Neuronal stem cell (in vitro differentiated cells): ENCODE results near the gene PAOX.
A peak's percentile ranks its signal among the peaks of the same experiment; 100 is the strongest.

ENCODE experiments used
- DNase-seq: peaks from one replicate; pipeline ENCODE4 v3.0.0-alpha.2; 2013; ENCODE audit warnings: low spot score
- H2AFZ ChIP-seq: one replicate; pipeline ENCODE4 v1.6.1; 2013; ENCODE audit warnings: mild to moderate bottlenecking, low read length, inconsistent platforms
- H2AK5ac ChIP-seq: 2 replicates; pipeline ENCODE4 v1.6.1; 2013; ENCODE audit warnings: low read depth, mild to moderate bottlenecking, inconsistent platforms, low read length, moderate library complexity, mixed read lengths
- H2BK120ac ChIP-seq: 2 replicates; pipeline ENCODE4 v1.6.1; 2013; ENCODE audit warnings: low read depth, mild to moderate bottlenecking, inconsistent platforms, low read length, moderate library complexity, mixed read lengths
- H2BK12ac ChIP-seq: one replicate; pipeline ENCODE4 v1.6.1; 2013; ENCODE audit warnings: low read length, inconsistent platforms
- H2BK15ac ChIP-seq: 2 replicates; pipeline ENCODE4 v1.6.1; 2013; ENCODE audit warnings: mild to moderate bottlenecking, low read length, inconsistent platforms, mixed read lengths
- H2BK5ac ChIP-seq: one replicate; pipeline ENCODE4 v1.6.1; 2013; ENCODE audit warnings: inconsistent platforms, mild to moderate bottlenecking, low read length, moderate library complexity
- H3K14ac ChIP-seq: one replicate; pipeline ENCODE4 v1.6.1; 2013; ENCODE audit warnings: low read length, inconsistent platforms
- H3K18ac ChIP-seq: 2 replicates; pipeline ENCODE4 v1.6.1; 2013; ENCODE audit warnings: low read length, inconsistent platforms
- H3K23ac ChIP-seq: 2 replicates; pipeline ENCODE4 v1.6.1; 2013; ENCODE audit warnings: low read depth, mild to moderate bottlenecking, mixed read lengths, low read length, inconsistent platforms; ENCODE audit not compliant: poor library complexity
- H3K27ac ChIP-seq: replicated peaks from 3 replicates; pipeline ENCODE4 v1.5.1; 2013; ENCODE audit warnings: low read length, inconsistent platforms
- H3K27me3 ChIP-seq, 3 experiments: 2 replicates each; pipeline ENCODE4 v1.6.1; 2013; ENCODE audit warnings: low read length in 3 of 3, mild to moderate bottlenecking in 2 of 3, inconsistent platforms in 1 of 3, low read depth in 1 of 3, mixed read lengths in 1 of 3, moderate library complexity in 1 of 3; ENCODE audit not compliant: control insufficient read depth in 3 of 3, insufficient read depth in 3 of 3
- H3K36me3 ChIP-seq, 2 donors: replicated peaks in 1 of 2; 2 replicates each; pipeline ENCODE4 v1.6.1; 2013; ENCODE audit warnings: low read length in 2 of 2; ENCODE audit not compliant: control insufficient read depth in 2 of 2, insufficient read depth in 2 of 2
- H3K4ac ChIP-seq: 2 replicates; pipeline ENCODE4 v1.6.1; 2013; ENCODE audit warnings: inconsistent platforms, mild to moderate bottlenecking, low read length, moderate library complexity
- H3K4me1 ChIP-seq, 2 donors: 1 replicate in 1 of 2; 2 replicates in 1 of 2; pipeline ENCODE4 v1.6.1; 2013; ENCODE audit warnings: low read length in 2 of 2, low read depth in 1 of 2; ENCODE audit not compliant: control insufficient read depth in 2 of 2, insufficient read depth in 1 of 2
- H3K4me2 ChIP-seq: one replicate; pipeline ENCODE4 v1.6.1; 2013; ENCODE audit warnings: mild to moderate bottlenecking, low read length, inconsistent platforms; ENCODE audit not compliant: insufficient read depth, poor library complexity, severe bottlenecking
- H3K4me3 ChIP-seq, 2 donors: 2 replicates each; pipeline ENCODE4 v1.5.1; 2013; ENCODE audit warnings: low read length in 2 of 2, mild to moderate bottlenecking in 2 of 2, inconsistent platforms in 1 of 2, moderate library complexity in 1 of 2
- H3K79me1 ChIP-seq: one replicate; pipeline ENCODE4 v1.6.1; 2013; ENCODE audit warnings: low read depth, mild to moderate bottlenecking, inconsistent platforms, low read length, moderate library complexity
- H3K9ac ChIP-seq: one replicate; pipeline ENCODE4 v1.6.1; 2013; ENCODE audit warnings: mild to moderate bottlenecking, low read depth, low read length, inconsistent platforms; ENCODE audit not compliant: poor library complexity
- H3K9me3 ChIP-seq, 2 donors: replicated peaks in 1 of 2; 2 replicates each; pipeline versions ENCODE3 to v1.6.1; 2013; ENCODE audit warnings: low read length in 2 of 2, mild to moderate bottlenecking in 2 of 2, inconsistent platforms in 1 of 2, low read depth in 1 of 2, mixed read lengths in 1 of 2, moderate library complexity in 1 of 2; ENCODE audit not compliant: control insufficient read depth in 2 of 2, insufficient read depth in 1 of 2
- H4K8ac ChIP-seq: one replicate; pipeline ENCODE4 v1.6.1; 2013; ENCODE audit warnings: low read depth, mild to moderate bottlenecking, inconsistent platforms, low read length, moderate library complexity
- H4K91ac ChIP-seq: one replicate; pipeline ENCODE4 v1.6.1; 2013; ENCODE audit warnings: low read length, low read depth, mild to moderate bottlenecking, inconsistent platforms; ENCODE audit not compliant: poor library complexity
- WGBS, 2 donors: extraction: QIAGEN DNeasy Blood & Tissue Kit; methylation state at CpG; one replicate each; pipeline ENCODE4 v1.1.7; 2013; ENCODE audit warnings: missing lambda C conversion rate in 2 of 2, mixed read lengths in 1 of 2; ENCODE audit not compliant: insufficient read length in 2 of 2, insufficient replicate concordance in 1 of 2; ENCODE audit errors: extremely low coverage in 2 of 2; 5-methylcytosine and 5-hydroxymethylcytosine counted together

Gene PAOX

DNA sequence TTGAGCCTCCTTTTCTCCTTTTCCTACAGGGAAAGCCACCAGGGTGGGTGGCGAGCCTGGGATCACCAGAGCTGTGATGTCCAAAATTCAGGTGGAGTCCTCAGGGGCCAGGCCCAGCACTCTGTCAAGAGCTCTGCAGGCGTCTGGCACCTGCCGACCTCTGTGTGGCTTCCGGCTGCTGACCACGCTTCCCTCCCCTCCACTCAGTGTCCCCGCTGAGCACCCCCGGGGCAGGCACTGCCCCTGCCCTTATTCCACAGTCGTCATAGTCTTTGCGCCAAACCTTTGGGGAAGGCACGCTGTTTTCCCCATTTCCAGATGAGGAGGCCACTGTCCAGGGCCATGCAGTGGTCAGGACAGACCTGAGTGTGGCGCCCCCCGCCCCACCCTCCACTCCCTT, 22.4 kb downstream of the PAOX start:
- H3K23ac ChIP-seq = peak overlapping the region; percentile 14
- H3K9ac ChIP-seq = no peak overlapping the region
- peaks cover 12% of the 10 kb centered on the region for H3K79me1 ChIP-seq
- H3K9me3 ChIP-seq = no peaks in the 10 kb centered on the region
- H2BK15ac ChIP-seq = no peak overlapping the region
- no peak overlapping the region for H3K4me2 ChIP-seq
- no peak overlapping the region for H3K14ac ChIP-seq
- no peak overlapping the region for H2BK120ac ChIP-seq
- H3K27ac ChIP-seq = no peak overlapping the region
- no peaks in the 10 kb centered on the region for H3K4me1 ChIP-seq
- peaks cover 0 to 2% (median 0%) of the 10 kb centered on the region in 3 experiments for H3K27me3 ChIP-seq
- no peak overlapping the region for H2AFZ ChIP-seq
- no peak overlapping the region for H3K18ac ChIP-seq
- peaks cover 34 to 95% of the 10 kb centered on the region in 2 donors for H3K36me3 ChIP-seq
- no peak overlapping the region for H2BK5ac ChIP-seq
- no peak overlapping the region for H4K8ac ChIP-seq
- no peak overlapping the region for H4K91ac ChIP-seq
- H3K4me3 ChIP-seq = no peak overlapping the region
- no peak overlapping the region for H3K4ac ChIP-seq
- no peak overlapping the region for H2BK12ac ChIP-seq
- no CpG with 5 or more reads among the region's 12 CpGs for WGBS, 2 donors
- no peak overlapping the region for H2AK5ac ChIP-seq
- DNase-seq = no peak

- Histone ChIP-seq H3K18ac (no peak overlapping the region), H3K27ac (no peak overlapping the region), H3K9ac (no peak overlapping the region), H3K14ac (peak overlapping the region; percentile 51), H3K4ac (no peak overlapping the region), H2BK15ac (no peak overlapping the region), H2AFZ (no peak overlapping the region), H2BK12ac (no peak overlapping the region), H3K4me3 (no peak overlapping the region), H2BK5ac (no peak overlapping the region), H3K79me1 (peaks cover 12% of the 10 kb centered on the region), H3K9me3 (peaks cover 0 to 4% of the 10 kb centered on the region in 2 donors), H3K4me1 (no peaks in the 10 kb centered on the region), H4K8ac (no peak overlapping the region), H3K23ac (peak overlapping the region; percentile 77), H3K36me3 (peaks cover 34 to 95% of the 10 kb centered on the region in 2 donors), H3K27me3 (peaks cover 0 to 2% (median 0%) of the 10 kb centered on the region in 3 experiments), H3K4me2 (no peak overlapping the region), H2AK5ac (no peak overlapping the region), H4K91ac (no peak overlapping the region), H2BK120ac (no peak overlapping the region)
- whole genome bisulfite sequencing, 2 donors = no CpG with 5 or more reads among the region's 21 CpGs
- no peak for DNase-seq
Measured at GRCh38 chr10:133401981-133402725, 23.1 kb downstream of the PAOX start.

DNA sequence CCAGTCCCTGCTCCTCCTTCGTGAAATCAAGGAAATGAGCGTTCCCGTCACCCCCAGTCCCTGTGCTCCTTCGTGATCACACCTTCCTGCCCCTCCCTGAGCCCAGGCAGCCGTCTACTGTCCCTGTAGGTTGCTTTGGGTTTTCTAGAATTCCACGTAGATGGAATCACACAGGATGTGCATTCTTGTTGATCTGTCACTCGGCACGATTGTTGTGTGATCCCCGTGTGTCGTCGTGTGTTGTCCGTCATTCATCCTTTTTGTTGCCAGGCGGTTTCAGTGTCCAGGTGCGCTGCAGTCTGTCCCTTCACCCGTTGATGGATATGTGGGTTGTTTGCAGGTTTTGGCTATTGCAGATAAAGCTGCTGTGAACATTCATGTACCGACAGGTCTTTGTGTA, 24.3 kb downstream of the PAOX start:
- Histone ChIP-seq H2BK5ac (no peak overlapping the region), H2AK5ac (no peak overlapping the region), H3K23ac (no peak overlapping the region), H2BK12ac (no peak overlapping the region), H3K27ac (no peak overlapping the region), H2BK120ac (no peak overlapping the region), H3K79me1 (peaks cover 10% of the 10 kb centered on the region), H3K9ac (no peak overlapping the region), H3K27me3 (peaks cover 0 to 2% (median 0%) of the 10 kb centered on the region in 3 experiments), H2BK15ac (no peak overlapping the region), H3K36me3 (peaks cover 30 to 97% of the 10 kb centered on the region in 2 donors), H3K4me3 (no peak overlapping the region), H3K4ac (no peak overlapping the region), H2AFZ (no peak overlapping the region), H4K91ac (no peak overlapping the region), H3K4me2 (no peak overlapping the region), H3K18ac (no peak overlapping the region), H3K14ac (no peak overlapping the region), H4K8ac (no peak overlapping the region), H3K4me1 (no peaks in the 10 kb centered on the region), H3K9me3 (peaks cover 0 to 10% of the 10 kb centered on the region in 2 donors)
- WGBS, 2 donors = no CpG with 5 or more reads among the region's 16 CpGs
- no peak for DNase-seq

- Histone ChIP-seq H4K91ac (no peak overlapping the region), H3K4me3 (no peak overlapping the region), H3K23ac (no peak overlapping the region), H3K4me1 (no peaks in the 10 kb centered on the region), H3K9ac (no peak overlapping the region), H2BK12ac (no peak overlapping the region), H3K9me3 (peaks cover 0 to 14% of the 10 kb centered on the region in 2 donors), H3K27ac (no peak overlapping the region), H2BK120ac (no peak overlapping the region), H3K4ac (no peak overlapping the region), H3K79me1 (peaks cover 10% of the 10 kb centered on the region), H3K14ac (no peak overlapping the region), H2AK5ac (no peak overlapping the region), H3K36me3 (peaks cover 27 to 97% of the 10 kb centered on the region in 2 donors), H3K4me2 (no peak overlapping the region), H3K18ac (no peak overlapping the region), H2BK15ac (no peak overlapping the region), H2BK5ac (no peak overlapping the region), H2AFZ (no peak overlapping the region), H3K27me3 (peaks cover 0 to 2% (median 0%) of the 10 kb centered on the region in 3 experiments), H4K8ac (no peak overlapping the region)
- WGBS, 2 donors = no CpG with 5 or more reads among the region's 5 CpGs
- DNase-seq = no peak
Measured at GRCh38 chr10:133403784-133404183, 24.7 kb downstream of the PAOX start.
